Measurements from ENCODE around the gene KCNJ16.

DNA sequence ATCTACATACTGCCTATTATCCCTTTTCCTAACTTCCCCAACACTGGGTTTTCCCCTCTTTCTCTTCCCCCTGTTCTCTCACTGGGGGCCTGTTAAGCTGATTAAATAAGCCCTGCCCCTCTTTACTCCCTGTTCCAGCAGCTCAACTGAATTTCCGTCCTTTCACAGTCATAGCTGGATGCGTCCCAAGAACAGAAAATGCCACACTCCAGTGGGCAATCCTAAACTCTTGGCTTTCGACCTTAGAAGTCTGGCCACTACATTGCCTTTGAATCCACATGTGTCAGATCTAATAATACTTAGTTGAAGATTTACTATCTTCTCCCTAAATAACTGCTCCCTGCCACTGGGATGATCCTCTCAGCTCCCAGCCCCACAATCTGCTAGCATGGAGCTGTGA is 34.5 kb downstream of the KCNJ16 start:
- no peak for TF ChIP-seq EZH2 (IDR thresholded peaks at IDR 0.05; ENCODE audit: insufficient read depth, poor library complexity, severe bottlenecking)
- TF ChIP-seq EZH2phosphoT487 (IDR thresholded peaks at IDR 0.05; ENCODE audit: insufficient read depth, low read depth): no peak
